ENCODE results near the gene TEX36.
"Not testable (repeated sequence)": the region's sequence is repeated elsewhere in the genome, so short reads cannot be mapped to it uniquely, and the experiment has no call there.

The TEX36 gene

DNA sequence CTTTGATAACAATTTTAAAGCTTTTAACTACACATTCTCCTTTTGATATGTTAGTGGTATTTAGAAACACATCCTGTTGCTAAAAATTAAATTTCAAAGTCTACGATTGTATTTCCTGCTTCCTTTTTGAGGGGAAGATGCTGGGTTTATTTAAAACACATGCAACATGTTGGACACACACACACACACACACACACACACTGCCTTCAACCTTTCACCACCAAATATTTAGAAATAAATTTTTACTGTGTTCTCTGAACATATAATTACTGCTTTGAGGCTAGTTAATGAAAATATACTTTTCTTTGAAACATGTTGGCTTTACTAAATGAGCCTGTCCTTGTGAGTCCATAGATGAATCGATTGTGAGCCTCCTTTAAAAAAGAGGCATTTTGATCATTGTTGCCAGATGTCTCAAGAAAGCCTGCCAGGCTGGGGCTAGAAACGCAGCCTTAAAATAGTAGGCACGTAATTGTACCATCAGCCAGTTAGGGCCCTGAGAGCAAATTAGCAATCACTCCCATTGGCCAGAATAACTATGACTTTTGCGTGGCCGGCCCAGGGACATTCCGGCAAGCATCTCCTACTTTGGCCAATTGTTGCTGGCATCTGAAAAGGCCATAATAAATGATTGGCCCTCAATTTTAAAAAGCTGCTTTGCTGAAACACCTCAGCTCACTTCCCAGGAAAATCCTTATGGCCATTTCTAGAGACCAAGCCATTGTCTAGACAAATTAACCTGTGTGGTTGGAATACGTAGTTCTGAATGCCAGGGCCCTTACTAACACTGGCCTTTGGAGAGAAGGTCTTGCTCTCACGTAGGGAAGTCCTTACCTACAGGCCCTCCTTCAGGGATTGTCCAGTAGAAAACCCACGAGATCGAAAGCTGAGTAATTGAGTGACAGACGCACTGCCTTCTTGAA lies 9.9 kb upstream of the TEX36 start:
- DNase-seq (ENCODE audit: low read depth in 4 of 4, low spot score in 1 of 4): no peak

DNA sequence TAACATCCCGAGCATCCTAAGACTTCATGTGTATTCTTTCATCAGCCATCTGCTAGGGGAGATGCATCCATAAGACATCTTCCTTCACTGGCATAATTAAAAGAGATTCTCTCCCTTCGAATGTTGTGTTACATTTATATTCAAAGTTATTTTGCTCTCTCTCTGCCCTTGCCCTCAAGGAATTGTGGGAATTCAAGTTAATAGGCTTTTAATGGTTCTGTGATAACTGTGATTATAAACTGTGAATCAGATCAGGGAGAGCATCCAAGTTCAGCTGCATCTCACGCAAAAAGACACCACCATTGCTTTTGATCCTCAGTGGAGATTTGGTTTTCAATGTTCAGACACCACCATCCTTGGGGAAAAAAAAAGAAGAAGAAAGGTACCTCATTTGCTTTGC lies 9.2 kb upstream of the TEX36 start:
- no peak for DNase-seq (ENCODE audit: low read depth in 4 of 4, low spot score in 1 of 4)

GRCh38 chr10:125691160-125691981 lies 8.4 kb upstream of the TEX36 start:
- DNase-seq (ENCODE audit: low read depth in 4 of 4, low spot score in 1 of 4): no peak

DNA sequence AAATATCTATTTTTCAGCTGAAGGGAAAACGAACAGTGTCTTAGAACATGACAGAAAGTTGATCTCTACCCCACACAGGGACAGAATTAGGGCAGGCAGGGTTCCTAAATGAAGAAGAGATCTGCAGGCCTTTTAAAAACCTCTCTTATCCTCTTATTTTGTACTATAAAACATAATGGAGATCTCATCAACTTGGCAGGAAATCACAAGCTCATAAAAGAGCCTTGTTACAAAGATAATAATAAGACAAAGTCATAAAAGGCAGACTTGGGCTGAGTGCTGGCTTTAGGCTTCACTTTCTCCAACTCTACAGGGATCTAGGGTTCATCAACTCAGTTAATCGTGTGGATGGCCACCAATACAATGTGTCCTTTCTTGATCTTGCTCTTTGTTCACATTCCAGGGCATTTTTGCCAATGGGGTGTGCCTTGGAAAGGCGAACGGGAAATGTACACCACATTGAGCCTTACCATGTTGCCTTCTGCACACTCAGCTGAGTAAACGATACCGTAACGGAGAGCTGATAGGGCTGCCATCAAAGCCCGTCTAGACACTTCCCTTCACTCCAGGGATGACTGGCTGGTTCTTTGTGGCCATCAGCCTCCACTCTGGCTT lies 7.1 kb upstream of the TEX36 start:
- DNase-seq (ENCODE audit: low read depth in 4 of 4, low spot score in 1 of 4): no peak

- no peak for DNase-seq (ENCODE audit: low read depth in 4 of 4, low spot score in 1 of 4)
Observed at GRCh38 chr10:125687507-125688185, 4.7 kb upstream of the TEX36 start.

GRCh38 chr10:125684581-125684980 lies 1.6 kb upstream of the TEX36 start:
- DNase-seq (ENCODE audit: low read depth in 4 of 4, low spot score in 1 of 4): no peak

DNA sequence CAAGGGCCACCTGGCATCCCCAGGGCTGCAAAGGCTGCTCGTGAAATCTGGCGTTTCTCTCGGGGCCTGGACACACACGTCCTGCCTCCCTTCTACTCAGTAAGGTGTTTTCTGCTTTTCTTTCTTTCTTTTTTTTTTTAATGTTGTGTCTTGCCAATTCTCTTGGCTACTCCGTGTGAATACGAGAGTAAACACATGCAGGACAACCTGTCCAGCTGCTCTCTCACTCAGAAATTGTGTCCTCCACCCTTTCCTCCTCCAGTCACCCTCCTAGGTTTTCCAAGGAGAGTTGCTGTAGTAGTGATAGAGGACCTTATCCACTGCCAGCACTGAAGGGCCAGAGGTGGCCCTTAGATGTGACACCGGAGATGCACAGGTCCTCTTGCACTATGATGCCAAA lies 858 bp upstream of the TEX36 start:
- no peak for DNase-seq (ENCODE audit: low read depth in 4 of 4, low spot score in 1 of 4)

- no peak for DNase-seq (ENCODE audit: low read depth in 4 of 4, low spot score in 1 of 4)
Observed at GRCh38 chr10:125679436-125679835, 3.5 kb downstream of the TEX36 start.

DNA sequence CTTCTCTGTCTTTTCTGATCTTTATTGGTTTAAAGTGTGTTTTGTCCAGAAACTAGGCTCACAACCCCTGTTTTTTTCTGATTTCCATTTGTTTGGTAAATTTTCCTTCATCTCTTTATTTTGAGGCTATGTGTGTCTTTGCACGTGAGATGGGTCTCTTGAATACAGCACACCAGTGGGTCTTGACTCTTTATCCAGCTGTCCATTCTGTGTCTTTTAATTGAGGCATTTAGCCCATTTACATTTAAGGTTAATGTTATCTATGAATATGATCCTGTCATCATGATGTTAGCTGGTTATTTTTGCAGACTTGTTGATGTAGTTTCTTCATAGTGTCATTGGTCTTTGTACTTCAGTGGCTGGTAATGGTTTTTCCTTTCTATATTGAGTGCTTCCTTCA lies 10.1 kb downstream of the TEX36 start:
- DNase-seq (ENCODE audit: low read depth in 4 of 4, low spot score in 1 of 4): no peak

- DNase-seq (ENCODE audit: low read depth in 4 of 4, low spot score in 1 of 4): no peak
Observed at GRCh38 chr10:125662584-125662983, 20.4 kb downstream of the TEX36 start.

- DNase-seq (ENCODE audit: low read depth in 4 of 4, low spot score in 1 of 4): no peak
Observed at GRCh38 chr10:125661941-125662515, 20.9 kb downstream of the TEX36 start.

DNA sequence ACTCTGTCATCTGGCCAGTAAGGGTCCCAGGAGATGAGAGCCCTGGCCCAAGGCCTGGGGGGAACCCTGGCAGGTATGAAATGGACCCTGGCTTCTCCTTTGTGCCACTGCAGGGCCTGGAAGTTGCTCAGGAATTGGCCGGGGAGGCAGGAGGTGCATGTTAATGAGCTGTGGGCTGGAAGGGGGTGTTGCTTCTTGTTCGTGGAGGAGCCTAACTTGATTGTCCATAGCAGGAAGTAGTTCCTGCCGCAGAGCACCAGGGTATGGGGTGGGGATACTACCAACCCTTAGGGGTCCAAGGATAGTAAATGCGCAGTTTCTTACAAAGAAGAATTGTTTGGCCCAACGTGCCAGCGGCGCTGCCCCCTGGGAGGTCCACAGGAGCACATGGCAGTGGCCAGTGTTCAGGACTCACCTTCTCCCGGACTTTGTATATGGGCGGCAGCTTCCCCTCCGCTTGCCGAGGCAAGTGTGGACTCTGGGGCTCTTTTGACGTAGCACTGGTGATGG lies 21.5 kb downstream of the TEX36 start:
- no peak for DNase-seq (ENCODE audit: low read depth in 4 of 4, low spot score in 1 of 4)

DNA sequence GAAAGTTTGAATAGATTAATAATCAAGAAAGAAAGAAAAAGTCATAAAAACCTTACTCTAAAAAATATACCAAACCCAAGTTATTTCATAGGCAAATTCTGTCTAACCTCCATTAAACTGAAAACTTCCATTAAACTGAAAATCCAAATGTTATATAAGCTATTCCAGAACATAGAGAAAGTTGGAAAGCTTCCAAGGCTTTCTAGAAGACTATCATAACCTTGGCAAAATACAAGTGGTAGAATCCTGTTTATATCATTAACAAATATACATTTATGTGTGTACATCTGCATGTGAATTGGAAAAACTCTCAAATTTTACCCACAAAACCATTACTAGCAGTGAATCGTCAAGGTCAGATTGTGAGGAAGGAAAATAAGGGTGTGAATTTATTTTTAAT lies 23.9 kb downstream of the TEX36 start:
- DNase-seq (ENCODE audit: low read depth in 4 of 4, low spot score in 1 of 4): no peak

- no peak for DNase-seq (ENCODE audit: low read depth in 4 of 4, low spot score in 1 of 4)
Observed at GRCh38 chr10:125656523-125656922, 26.4 kb downstream of the TEX36 start.

GRCh38 chr10:125653113-125653512 lies 29.9 kb downstream of the TEX36 start:
- DNase-seq (ENCODE audit: low read depth in 4 of 4, low spot score in 1 of 4): not testable (repeated sequence)

DNA sequence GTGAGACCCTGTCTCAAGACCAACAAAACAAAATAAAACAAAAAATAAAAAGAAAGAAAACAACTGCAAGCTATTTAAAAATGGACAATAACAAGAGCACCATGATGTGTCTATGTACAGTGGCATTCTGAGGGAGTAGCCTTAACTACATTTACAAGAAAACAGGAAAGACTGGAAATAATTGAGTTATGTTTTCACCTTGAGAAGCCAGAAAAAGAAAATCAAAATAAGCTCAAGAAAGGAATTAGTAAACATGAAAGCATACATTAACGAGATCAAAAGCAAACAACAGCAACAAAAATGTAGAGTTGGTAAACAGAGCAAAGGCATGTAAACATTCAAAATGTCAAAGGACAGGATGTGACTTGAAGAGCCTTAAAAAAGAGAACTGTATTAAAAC lies 36.7 kb downstream of the TEX36 start:
- no peak for DNase-seq (ENCODE audit: low read depth in 4 of 4, low spot score in 1 of 4)

- no peak for DNase-seq (ENCODE audit: low read depth in 4 of 4, low spot score in 1 of 4)
Observed at GRCh38 chr10:125641398-125641797, 41.6 kb downstream of the TEX36 start.

DNA sequence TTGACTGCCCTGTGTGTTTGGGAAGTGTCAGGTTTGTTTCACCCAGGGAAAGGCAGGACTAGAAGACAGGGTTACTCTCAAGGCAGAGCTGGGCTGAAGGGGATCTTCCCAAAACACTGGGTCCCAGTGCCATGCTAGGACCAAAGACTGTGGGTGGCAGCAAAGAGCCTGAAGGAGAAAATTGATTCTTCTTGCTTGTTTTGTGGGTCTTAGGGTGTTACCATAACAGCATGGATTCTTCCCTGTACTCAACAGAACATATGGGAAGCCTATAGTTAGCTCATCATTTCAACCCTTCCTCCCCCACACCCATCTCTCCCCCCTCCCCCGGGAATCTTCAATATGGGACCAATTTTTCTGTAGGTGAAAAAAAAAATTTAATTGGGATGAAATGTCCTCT lies 42.3 kb downstream of the TEX36 start:
- DNase-seq (ENCODE audit: low read depth in 4 of 4, low spot score in 1 of 4): no peak

DNA sequence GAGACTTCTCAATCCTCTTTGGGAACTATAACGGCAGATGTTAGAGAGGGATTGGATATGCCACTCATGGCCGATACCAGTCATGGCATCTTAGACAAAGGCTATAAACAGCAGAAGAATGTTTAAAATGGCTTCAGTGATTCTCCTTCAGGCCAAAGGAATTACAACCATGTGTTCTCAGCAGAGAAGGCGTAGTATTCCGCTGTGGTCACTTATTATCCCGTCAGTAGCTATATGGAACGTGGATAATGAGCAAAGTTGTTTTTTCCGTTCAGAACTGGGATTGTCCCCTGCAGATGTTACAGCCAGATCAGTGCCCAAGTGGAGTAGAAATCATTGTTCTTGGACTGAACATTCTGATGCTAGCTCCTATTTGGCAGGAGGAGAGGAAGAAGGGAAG lies 43.1 kb downstream of the TEX36 start:
- no peak for DNase-seq (ENCODE audit: low read depth in 4 of 4, low spot score in 1 of 4)

DNA sequence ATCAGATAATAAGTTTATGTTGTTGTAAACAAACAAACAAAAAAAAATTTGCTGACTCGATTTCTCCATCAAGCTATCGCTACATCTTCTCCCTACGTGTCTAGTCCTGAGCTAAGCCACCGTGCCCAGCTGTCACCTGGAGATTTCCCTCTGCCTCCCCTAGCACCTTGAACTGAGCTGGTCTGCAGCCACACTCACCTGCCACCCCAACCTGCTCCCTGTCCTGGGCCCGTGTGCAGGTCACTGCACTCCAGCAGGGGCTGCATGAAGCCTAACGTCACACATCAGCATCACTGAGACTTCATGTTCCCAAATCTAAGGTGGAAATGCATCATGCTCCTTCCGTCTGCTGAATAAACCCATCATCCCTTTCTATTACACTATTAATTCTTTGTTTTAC lies 44.4 kb downstream of the TEX36 start:
- DNase-seq (ENCODE audit: low read depth in 4 of 4, low spot score in 1 of 4): no peak

- no peak for DNase-seq (ENCODE audit: low read depth in 4 of 4, low spot score in 1 of 4)
Observed at GRCh38 chr10:125637496-125637895, 45.5 kb downstream of the TEX36 start.
